ENCODE data around the gene COPZ2. TPM values are rescaled to one million over a fixed set of nuclear protein-coding genes. Genes with fewer than 3 reads are reported as not detected.

Gene COPZ2
- total RNA-seq, 2 donors from 2014 or later, result 7.0 to 43.5 TPM

GRCh38 chr17:47999582-47999981 lies 38.0 kb downstream of the COPZ2 start:
- ATAC-seq (no peak), DNase-seq (no peak)
- Histone ChIP-seq H3K4me1 (peaks cover 22% of the 10 kb centered on the region), H3K27me3 (no peaks in the 10 kb centered on the region), H3K4me3 (no peak overlapping the region), H3K27ac (no peak overlapping the region), H3K36me3 (replicated peaks in 1 of 2; ENCODE audit: insufficient read depth in 1 of 2, low read depth in 2 of 2) (no peaks in the 10 kb centered on the region), H3K9me3 (no peaks in the 10 kb centered on the region)
- no peak for TF ChIP-seq POLR2A (IDR thresholded peaks at IDR 0.05)
- TF ChIP-seq CTCF (IDR thresholded peaks at IDR 0.05), result no peak
- intact Hi-C loops (cut with DNase I), result no loop called here
- whole genome bisulfite sequencing, 2 donors, result 38 to 47% methylated on average over 3 to 4 of the region's 4 CpGs

- no peaks in the 10 kb centered on the region for H3K27me3 ChIP-seq
- WGBS, 2 donors, result 86 to 98% methylated on average over 6 to 7 of the region's 7 CpGs
- TF ChIP-seq CTCF (IDR thresholded peaks at IDR 0.05) (no peak), POLR2A (IDR thresholded peaks at IDR 0.05) (no peak)
- H3K4me3 ChIP-seq, result no peak overlapping the region
- H3K4me1 ChIP-seq, result peaks cover 31% of the 10 kb centered on the region
- intact Hi-C loops (cut with DNase I), result no loop called here
- H3K27ac ChIP-seq, result no peak overlapping the region
- H3K9me3 ChIP-seq, result no peaks in the 10 kb centered on the region
- no peak for DNase-seq
- ATAC-seq, result no peak
- no peaks in the 10 kb centered on the region for H3K36me3 ChIP-seq (replicated peaks in 1 of 2; ENCODE audit: insufficient read depth in 1 of 2, low read depth in 2 of 2)
These were observed 39.6 kb downstream of the COPZ2 start for GRCh38 chr17:47998044-47998443.

GRCh38 chr17:47997586-47997985 lies 40.0 kb downstream of the COPZ2 start:
- H3K9me3 ChIP-seq, result no peaks in the 10 kb centered on the region
- 73 to 82% methylated on average over 7 of the region's 7 CpGs for WGBS, 2 donors
- intact Hi-C loops (cut with DNase I), result no loop called here
- no peaks in the 10 kb centered on the region for H3K36me3 ChIP-seq (replicated peaks in 1 of 2; ENCODE audit: insufficient read depth in 1 of 2, low read depth in 2 of 2)
- TF ChIP-seq POLR2A (IDR thresholded peaks at IDR 0.05) (no peak), CTCF (IDR thresholded peaks at IDR 0.05) (no peak)
- H3K4me3 ChIP-seq, result no peak overlapping the region
- no peaks in the 10 kb centered on the region for H3K27me3 ChIP-seq
- peaks cover 27% of the 10 kb centered on the region for H3K4me1 ChIP-seq
- DNase-seq (no peak), ATAC-seq (no peak)
- no peak overlapping the region for H3K27ac ChIP-seq

- Histone ChIP-seq H3K27ac (no peak overlapping the region), H3K4me1 (peaks cover 27% of the 10 kb centered on the region), H3K4me3 (no peak overlapping the region), H3K27me3 (no peaks in the 10 kb centered on the region), H3K9me3 (no peaks in the 10 kb centered on the region), H3K36me3 (replicated peaks in 1 of 2; ENCODE audit: insufficient read depth in 1 of 2, low read depth in 2 of 2) (no peaks in the 10 kb centered on the region)
- intact Hi-C loops (cut with DNase I), result no loop called here
- ATAC-seq, result no peak
- no peak for TF ChIP-seq CTCF (IDR thresholded peaks at IDR 0.05)
- TF ChIP-seq POLR2A (IDR thresholded peaks at IDR 0.05), result no peak
- 67 to 77% methylated on average over 7 to 9 of the region's 9 CpGs for WGBS, 2 donors
- no peak for DNase-seq
These were observed 41.4 kb downstream of the COPZ2 start for GRCh38 chr17:47996201-47996600.

- H3K27ac ChIP-seq, result peak overlapping the region in 3 of 4 donors; percentile 67 to 78 (median 70)
- no peak overlapping the region for H3K4me3 ChIP-seq
- intact Hi-C loops (cut with DNase I), result no loop called here
- 52 to 56% methylated on average over 9 to 11 of the region's 13 CpGs for WGBS, 2 donors
- ATAC-seq, result peak; percentile 93
- TF ChIP-seq POLR2A (IDR thresholded peaks at IDR 0.05) (peak in 1 of 3 donors; percentile 16), CTCF (IDR thresholded peaks at IDR 0.05) (no peak)
- H3K9me3 ChIP-seq, result no peaks in the 10 kb centered on the region
- H3K36me3 ChIP-seq (replicated peaks in 1 of 2; ENCODE audit: insufficient read depth in 1 of 2, low read depth in 2 of 2), result no peaks in the 10 kb centered on the region
- no peaks in the 10 kb centered on the region for H3K27me3 ChIP-seq
- H3K4me1 ChIP-seq, result peaks cover 27% of the 10 kb centered on the region
- peak; percentile 83 to 90 (median 88) for DNase-seq
These were observed 42.2 kb downstream of the COPZ2 start for GRCh38 chr17:47995241-47995935.
